ENCODE results near the gene CEP95.

- TF ChIP-seq ZFHX2 (tag by site-specific recombination; conservative IDR thresholded peaks at IDR 0.05) (no peak), ZBTB8A (tag by site-specific recombination; IDR thresholded peaks at IDR 0.05) (no peak), ZBTB21 (tag by site-specific recombination; IDR thresholded peaks at IDR 0.05) (no peak)
Measured at GRCh38 chr17:64496348-64496785, 10.4 kb upstream of the CEP95 start.
